ENCODE results near the gene ASAP2. TPM values are rescaled to one million over a fixed set of nuclear protein-coding genes. Genes with fewer than 3 reads are reported as not detected.

Gene ASAP2
- total RNA-seq, 2 experiments from 2014 or later = 0.25 to 0.71 TPM

- no peaks in the 10 kb centered on the region for H3K4me1 Mint-ChIP-seq
- H3K27me3 Mint-ChIP-seq = peaks cover 28% of the 10 kb centered on the region
- no peaks in the 10 kb centered on the region for H3K9me3 Mint-ChIP-seq
- H3K36me3 Mint-ChIP-seq (ENCODE audit: low read depth) = no peaks in the 10 kb centered on the region
- POLR2A ChIA-PET = no interaction called here
- CTCF ChIA-PET = no interaction called here
- DNase-seq = no peak
- no peak overlapping the region for H3K27ac Mint-ChIP-seq
- H3K4me3 Mint-ChIP-seq = no peak overlapping the region
Observed at GRCh38 chr2:9194352-9194751, 12.3 kb upstream of the ASAP2 start.

GRCh38 chr2:9196637-9197036 lies 10.0 kb upstream of the ASAP2 start:
- Mint-ChIP-seq H3K4me3 (no peak overlapping the region), H3K27me3 (peaks cover 35% of the 10 kb centered on the region), H3K9me3 (no peaks in the 10 kb centered on the region), H3K4me1 (no peaks in the 10 kb centered on the region), H3K27ac (no peak overlapping the region), H3K36me3 (ENCODE audit: low read depth) (no peaks in the 10 kb centered on the region)
- DNase-seq = no peak
- ChIA-PET POLR2A (no interaction called here), CTCF (no interaction called here)

- H3K27me3 Mint-ChIP-seq = peaks cover 36% of the 10 kb centered on the region
- no peak for DNase-seq
- no peaks in the 10 kb centered on the region for H3K9me3 Mint-ChIP-seq
- no peak overlapping the region for H3K4me3 Mint-ChIP-seq
- no peak overlapping the region for H3K27ac Mint-ChIP-seq
- POLR2A ChIA-PET = no interaction called here
- H3K36me3 Mint-ChIP-seq (ENCODE audit: low read depth) = no peaks in the 10 kb centered on the region
- CTCF ChIA-PET = no interaction called here
- H3K4me1 Mint-ChIP-seq = no peaks in the 10 kb centered on the region
Observed at GRCh38 chr2:9197916-9198315, 8.7 kb upstream of the ASAP2 start.

- no peak for DNase-seq
- CTCF ChIA-PET = no interaction called here
- Mint-ChIP-seq H3K4me1 (no peaks in the 10 kb centered on the region), H3K9me3 (no peaks in the 10 kb centered on the region), H3K27me3 (peaks cover 44% of the 10 kb centered on the region), H3K36me3 (ENCODE audit: low read depth) (no peaks in the 10 kb centered on the region), H3K27ac (no peak overlapping the region), H3K4me3 (no peak overlapping the region)
- POLR2A ChIA-PET = no interaction called here
Observed at GRCh38 chr2:9199716-9200632, 6.6 kb upstream of the ASAP2 start.

- ChIA-PET POLR2A (no interaction called here), CTCF (no interaction called here)
- H3K4me3 Mint-ChIP-seq = no peak overlapping the region
- H3K9me3 Mint-ChIP-seq = no peaks in the 10 kb centered on the region
- no peaks in the 10 kb centered on the region for H3K4me1 Mint-ChIP-seq
- H3K27me3 Mint-ChIP-seq = peaks cover 51% of the 10 kb centered on the region
- no peaks in the 10 kb centered on the region for H3K36me3 Mint-ChIP-seq (ENCODE audit: low read depth)
- DNase-seq = no peak
- H3K27ac Mint-ChIP-seq = no peak overlapping the region
Observed at GRCh38 chr2:9200633-9201015, 6.0 kb upstream of the ASAP2 start.

GRCh38 chr2:9201185-9201891 lies 5.3 kb upstream of the ASAP2 start:
- no peak overlapping the region for H3K4me3 Mint-ChIP-seq
- no peaks in the 10 kb centered on the region for H3K9me3 Mint-ChIP-seq
- H3K36me3 Mint-ChIP-seq (ENCODE audit: low read depth) = no peaks in the 10 kb centered on the region
- CTCF ChIA-PET = no interaction called here
- no peak overlapping the region for H3K27ac Mint-ChIP-seq
- DNase-seq = no peak
- POLR2A ChIA-PET = no interaction called here
- H3K4me1 Mint-ChIP-seq = peaks cover 4% of the 10 kb centered on the region
- H3K27me3 Mint-ChIP-seq = peaks cover 55% of the 10 kb centered on the region

GRCh38 chr2:9203006-9203405 lies 3.6 kb upstream of the ASAP2 start:
- H3K36me3 Mint-ChIP-seq (ENCODE audit: low read depth) = no peaks in the 10 kb centered on the region
- H3K27me3 Mint-ChIP-seq = peaks cover 50% of the 10 kb centered on the region
- H3K27ac Mint-ChIP-seq = no peak overlapping the region
- no peak for DNase-seq
- ChIA-PET CTCF (no interaction called here), POLR2A (no interaction called here)
- H3K4me3 Mint-ChIP-seq = no peak overlapping the region
- H3K9me3 Mint-ChIP-seq = no peaks in the 10 kb centered on the region
- peaks cover 6% of the 10 kb centered on the region for H3K4me1 Mint-ChIP-seq

- Mint-ChIP-seq H3K36me3 (ENCODE audit: low read depth) (no peaks in the 10 kb centered on the region), H3K9me3 (no peaks in the 10 kb centered on the region), H3K27me3 (peaks cover 54% of the 10 kb centered on the region), H3K4me1 (peaks cover 6% of the 10 kb centered on the region), H3K27ac (no peak overlapping the region), H3K4me3 (no peak overlapping the region)
- DNase-seq = no peak
- ChIA-PET POLR2A (no interaction called here), CTCF (no interaction called here)
Observed at GRCh38 chr2:9203876-9204275, 2.7 kb upstream of the ASAP2 start.

- ChIA-PET POLR2A (no interaction called here), CTCF (interaction anchor here (0.6 to 1.9 kb wide), 6 partner anchors 28 to 476 kb away, joined by 3 to 7 read pairs (median 4); no protein-coding TSS in a partner anchor)
- DNase-seq = no peak
- H3K4me1 Mint-ChIP-seq = peaks cover 6% of the 10 kb centered on the region
- no peaks in the 10 kb centered on the region for H3K9me3 Mint-ChIP-seq
- no peak overlapping the region for H3K27ac Mint-ChIP-seq
- H3K4me3 Mint-ChIP-seq = no peak overlapping the region
- peaks cover 55% of the 10 kb centered on the region for H3K27me3 Mint-ChIP-seq
- H3K36me3 Mint-ChIP-seq (ENCODE audit: low read depth) = no peaks in the 10 kb centered on the region
Observed at GRCh38 chr2:9204939-9205338, 1.7 kb upstream of the ASAP2 start.

- ChIA-PET CTCF (interaction anchor here (0.6 to 1.9 kb wide), 11 partner anchors 9 to 475 kb away, joined by 3 to 7 read pairs (median 3); no protein-coding TSS in a partner anchor), POLR2A (no interaction called here)
- peak overlapping the region; percentile 48 for H3K4me3 Mint-ChIP-seq
- no peak overlapping the region for H3K27ac Mint-ChIP-seq
- H3K9me3 Mint-ChIP-seq = no peaks in the 10 kb centered on the region
- H3K36me3 Mint-ChIP-seq (ENCODE audit: low read depth) = no peaks in the 10 kb centered on the region
- H3K27me3 Mint-ChIP-seq = peaks cover 55% of the 10 kb centered on the region
- H3K4me1 Mint-ChIP-seq = peaks cover 6% of the 10 kb centered on the region
- no peak for DNase-seq
Observed at GRCh38 chr2:9205486-9205885, 1.1 kb upstream of the ASAP2 start.

GRCh38 chr2:9206991-9207640 lies 504 bp downstream of the ASAP2 start:
- no peak for DNase-seq
- H3K4me3 Mint-ChIP-seq = peak overlapping the region; percentile 7
- H3K36me3 Mint-ChIP-seq (ENCODE audit: low read depth) = no peaks in the 10 kb centered on the region

GRCh38 chr2:9207641-9208311 lies 1.2 kb downstream of the ASAP2 start:
- no peak for DNase-seq
- H3K36me3 Mint-ChIP-seq (ENCODE audit: low read depth) = no peaks in the 10 kb centered on the region
- POLR2A ChIA-PET = no interaction called here
- no peak overlapping the region for H3K27ac Mint-ChIP-seq
- CTCF ChIA-PET = no interaction called here
- peaks cover 6% of the 10 kb centered on the region for H3K4me1 Mint-ChIP-seq
- H3K27me3 Mint-ChIP-seq = peaks cover 55% of the 10 kb centered on the region
- H3K4me3 Mint-ChIP-seq = peak overlapping the region; percentile 42
- H3K9me3 Mint-ChIP-seq = no peaks in the 10 kb centered on the region

More at GRCh38 chr2:9206991-9207640, 504 bp downstream of the ASAP2 start:
- Mint-ChIP-seq H3K27me3 (peaks cover 55% of the 10 kb centered on the region), H3K27ac (no peak overlapping the region), H3K4me1 (peaks cover 6% of the 10 kb centered on the region), H3K9me3 (no peaks in the 10 kb centered on the region)
- POLR2A ChIA-PET = no interaction called here
- CTCF ChIA-PET = no interaction called here

- Mint-ChIP-seq H3K9me3 (no peaks in the 10 kb centered on the region), H3K4me3 (no peak overlapping the region), H3K27ac (no peak overlapping the region), H3K27me3 (peaks cover 56% of the 10 kb centered on the region), H3K36me3 (ENCODE audit: low read depth) (no peaks in the 10 kb centered on the region), H3K4me1 (peaks cover 6% of the 10 kb centered on the region)
- CTCF ChIA-PET = interaction anchor here (1.2 kb wide), 1 partner anchor 15 kb away, joined by 3 read pairs; no protein-coding TSS in a partner anchor
- POLR2A ChIA-PET = no interaction called here
- no peak for DNase-seq
Observed at GRCh38 chr2:9208875-9209274, 2.3 kb downstream of the ASAP2 start.

Measured in activated CD4-positive, alpha-beta memory T cell treated with anti-CD3 and anti-CD28 coated beads, Interleukin-2, amount 10 ng/mL, durations not matched to agents 7 days and 5 days (primary cell).